ENCODE measurements around the gene TCF15. TPM values are rescaled to one million over a fixed set of nuclear protein-coding genes. Genes with fewer than 3 reads are reported as not detected.
A peak's percentile ranks its signal among the peaks of the same experiment; 100 is the strongest.
"Not testable (repeated sequence)": the region's sequence is repeated elsewhere in the genome, so short reads cannot be mapped to it uniquely, and the experiment has no call there.

Gene TCF15
- total RNA-seq, 5 donors from 2014 or later (not counting 1 experiment from before 2014, with no cell fraction given): not detected

DNA sequence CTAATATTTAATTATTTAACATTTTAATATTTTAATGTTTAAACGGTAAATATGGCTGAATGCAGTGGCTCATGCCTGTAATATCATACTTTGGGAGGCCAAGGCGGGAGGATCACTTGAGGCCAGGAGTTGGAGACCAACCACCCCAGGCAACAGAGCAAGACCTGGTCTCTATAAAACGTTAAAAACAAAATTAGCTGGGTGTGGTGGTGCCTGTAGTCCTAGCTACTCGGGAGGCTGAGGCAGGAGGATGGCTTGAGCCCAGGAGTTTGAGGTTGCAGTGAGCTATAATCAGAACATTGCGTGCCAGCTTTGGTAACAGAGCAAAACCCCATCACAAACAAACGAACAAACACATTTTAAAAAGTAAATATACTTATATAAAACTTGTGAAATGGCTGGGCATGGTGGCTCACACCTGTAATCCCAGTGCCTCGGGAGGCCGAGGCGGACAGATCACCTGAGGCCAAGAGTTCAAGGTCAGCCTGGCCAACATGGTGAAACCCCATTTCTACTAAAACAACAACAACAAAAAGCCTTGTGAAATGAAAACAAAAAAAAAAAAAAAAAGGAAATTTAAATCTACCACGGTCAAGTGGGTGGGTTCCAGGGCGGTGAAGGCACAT, 34.7 kb upstream of the TCF15 start:
- ChIA-PET CTCF (interaction anchor here in 1 of 2 donors (1.4 kb wide), 1 partner anchor 102 kb away, joined by 6 read pairs; the partner anchor contains the start of gene CSNK2A1), POLR2A (no interaction called here)
- DNase-seq (no peak), ATAC-seq (replicated peaks in 1 of 4) (no peak)
- 78% methylated on average over 3 of the region's 11 CpGs for WGBS (ENCODE audit: insufficient coverage)
- Mint-ChIP-seq H3K4me3 (no peak overlapping the region), H3K9me3 (no peaks in the 10 kb centered on the region), H3K27ac (no peak overlapping the region), H3K36me3 (peaks cover 15% of the 10 kb centered on the region), H3K4me1 (peaks cover 0 to 18% (median 14%) of the 10 kb centered on the region in 3 donors), H3K27me3 (peaks cover 18 to 23% of the 10 kb centered on the region in 2 donors)
- no peak overlapping the region for H3K27ac ChIP-seq (ENCODE audit: low read length)
- H3K27me3 ChIP-seq (replicated peaks in 1 of 2; ENCODE audit: control insufficient read depth in 2 of 2, extremely low read depth in 1 of 2, insufficient read depth in 2 of 2, low read length in 1 of 2): peaks cover 0 to 22% of the 10 kb centered on the region in 2 experiments
- H3K4me3 ChIP-seq (ENCODE audit: control insufficient read depth in 1 of 2, extremely low read depth in 1 of 2, low read length in 1 of 2): no peak overlapping the region
- H3K36me3 ChIP-seq (ENCODE audit: control insufficient read depth in 2 of 2, extremely low read depth in 1 of 2, insufficient read depth in 1 of 2, low read length in 1 of 2): peaks cover 0 to 4% of the 10 kb centered on the region in 2 donors
- no peaks in the 10 kb centered on the region for H3K9me3 ChIP-seq
- H3K4me1 ChIP-seq (ENCODE audit: control insufficient read depth in 1 of 2, extremely low read depth in 1 of 2, insufficient read depth in 2 of 2, low read length in 2 of 2): peaks cover 0 to 15% of the 10 kb centered on the region in 2 experiments

- DNase-seq: no peak
- Mint-ChIP-seq H3K4me3 (peak overlapping the region in 2 of 3 donors; percentile 31 to 51), H3K9me3 (no peaks in the 10 kb centered on the region), H3K27ac (peak overlapping the region in 1 of 2 donors; percentile 8), H3K36me3 (no peaks in the 10 kb centered on the region), H3K4me1 (peaks cover 0 to 18% (median 14%) of the 10 kb centered on the region in 3 donors), H3K27me3 (peaks cover 18 to 23% of the 10 kb centered on the region in 2 donors)
- Histone ChIP-seq H3K4me3 (ENCODE audit: control insufficient read depth in 1 of 2, extremely low read depth in 1 of 2, low read length in 1 of 2) (no peak overlapping the region), H3K9me3 (no peaks in the 10 kb centered on the region), H3K4me1 (ENCODE audit: control insufficient read depth in 1 of 2, extremely low read depth in 1 of 2, insufficient read depth in 2 of 2, low read length in 2 of 2) (peaks cover 0 to 15% of the 10 kb centered on the region in 2 experiments), H3K27me3 (replicated peaks in 1 of 2; ENCODE audit: control insufficient read depth in 2 of 2, extremely low read depth in 1 of 2, insufficient read depth in 2 of 2, low read length in 1 of 2) (peaks cover 0 to 22% of the 10 kb centered on the region in 2 experiments), H3K27ac (ENCODE audit: low read length) (no peak overlapping the region), H3K36me3 (ENCODE audit: control insufficient read depth in 2 of 2, extremely low read depth in 1 of 2, insufficient read depth in 1 of 2, low read length in 1 of 2) (no peaks in the 10 kb centered on the region)
- ChIA-PET POLR2A (no interaction called here), CTCF (no interaction called here)
- no peak for ATAC-seq (replicated peaks in 1 of 4)
- WGBS (ENCODE audit: insufficient coverage): 16% methylated on average over 49 of the region's 57 CpGs
Observed at GRCh38 chr20:642398-643174, 32.5 kb upstream of the TCF15 start.

- not testable (repeated sequence) for ATAC-seq (replicated peaks in 1 of 4); H3K27ac ChIP-seq (ENCODE audit: low read length)
Observed at GRCh38 chr20:642013-642397, 31.9 kb upstream of the TCF15 start.

GRCh38 chr20:641516-641875, 31.4 kb upstream of the TCF15 start:
- peak overlapping the region; percentile 28 to 54 (median 29) for H3K4me3 Mint-ChIP-seq
- H3K27ac Mint-ChIP-seq: no peak overlapping the region

More at GRCh38 chr20:642013-642397, 31.9 kb upstream of the TCF15 start:
- DNase-seq; H3K4me3 Mint-ChIP-seq; H3K36me3 Mint-ChIP-seq; H3K4me3 ChIP-seq (ENCODE audit: control insufficient read depth in 1 of 2, extremely low read depth in 1 of 2, low read length in 1 of 2); H3K36me3 ChIP-seq (ENCODE audit: control insufficient read depth in 2 of 2, extremely low read depth in 1 of 2, insufficient read depth in 1 of 2, low read length in 1 of 2); H3K9me3 ChIP-seq; POLR2A ChIA-PET; CTCF ChIA-PET; H3K9me3 Mint-ChIP-seq; H3K27ac Mint-ChIP-seq: not testable (repeated sequence)
- peaks cover 18 to 23% of the 10 kb centered on the region in 2 donors for H3K27me3 Mint-ChIP-seq
- H3K4me1 Mint-ChIP-seq: peaks cover 0 to 18% (median 14%) of the 10 kb centered on the region in 3 donors
- Histone ChIP-seq H3K27me3 (replicated peaks in 1 of 2; ENCODE audit: control insufficient read depth in 2 of 2, extremely low read depth in 1 of 2, insufficient read depth in 2 of 2, low read length in 1 of 2) (peaks cover 0 to 22% of the 10 kb centered on the region in 2 experiments), H3K4me1 (ENCODE audit: control insufficient read depth in 1 of 2, extremely low read depth in 1 of 2, insufficient read depth in 2 of 2, low read length in 2 of 2) (peaks cover 0 to 15% of the 10 kb centered on the region in 2 experiments)
- WGBS (ENCODE audit: insufficient coverage): no CpG with 5 or more reads among the region's 13 CpGs

GRCh38 chr20:640674-641515, 30.8 kb upstream of the TCF15 start:
- Histone ChIP-seq H3K4me3 (ENCODE audit: control insufficient read depth in 1 of 2, extremely low read depth in 1 of 2, low read length in 1 of 2) (no peak overlapping the region), H3K9me3 (no peaks in the 10 kb centered on the region), H3K27ac (ENCODE audit: low read length) (no peak overlapping the region), H3K36me3 (ENCODE audit: control insufficient read depth in 2 of 2, extremely low read depth in 1 of 2, insufficient read depth in 1 of 2, low read length in 1 of 2) (no peaks in the 10 kb centered on the region), H3K27me3 (replicated peaks in 1 of 2; ENCODE audit: control insufficient read depth in 2 of 2, extremely low read depth in 1 of 2, insufficient read depth in 2 of 2, low read length in 1 of 2) (peaks cover 0 to 22% of the 10 kb centered on the region in 2 experiments), H3K4me1 (ENCODE audit: control insufficient read depth in 1 of 2, extremely low read depth in 1 of 2, insufficient read depth in 2 of 2, low read length in 2 of 2) (peaks cover 0 to 15% of the 10 kb centered on the region in 2 experiments)
- WGBS (ENCODE audit: insufficient coverage): 75% methylated on average over 4 of the region's 11 CpGs
- H3K4me1 Mint-ChIP-seq: peaks cover 0 to 18% (median 14%) of the 10 kb centered on the region in 3 donors
- no peaks in the 10 kb centered on the region for H3K36me3 Mint-ChIP-seq
- H3K27ac Mint-ChIP-seq: no peak overlapping the region
- no peak for DNase-seq
- H3K9me3 Mint-ChIP-seq: no peaks in the 10 kb centered on the region
- H3K4me3 Mint-ChIP-seq: peak overlapping the region in 1 of 3 donors; percentile 54
- no peak for ATAC-seq (replicated peaks in 1 of 4)
- ChIA-PET POLR2A (no interaction called here), CTCF (no interaction called here)
- H3K27me3 Mint-ChIP-seq: peaks cover 20 to 26% of the 10 kb centered on the region in 2 donors

More at GRCh38 chr20:641516-641875, 31.4 kb upstream of the TCF15 start:
- no peak overlapping the region for H3K27ac ChIP-seq (ENCODE audit: low read length)
- peaks cover 0 to 22% of the 10 kb centered on the region in 2 experiments for H3K27me3 ChIP-seq (replicated peaks in 1 of 2; ENCODE audit: control insufficient read depth in 2 of 2, extremely low read depth in 1 of 2, insufficient read depth in 2 of 2, low read length in 1 of 2)
- Mint-ChIP-seq H3K27me3 (peaks cover 18 to 23% of the 10 kb centered on the region in 2 donors), H3K36me3 (no peaks in the 10 kb centered on the region), H3K9me3 (no peaks in the 10 kb centered on the region), H3K4me1 (peaks cover 0 to 18% (median 14%) of the 10 kb centered on the region in 3 donors)
- WGBS (ENCODE audit: insufficient coverage): 86% methylated on average over 7 of the region's 12 CpGs
- no peak for DNase-seq
- H3K4me3 ChIP-seq (ENCODE audit: control insufficient read depth in 1 of 2, extremely low read depth in 1 of 2, low read length in 1 of 2): no peak overlapping the region
- peaks cover 0 to 15% of the 10 kb centered on the region in 2 experiments for H3K4me1 ChIP-seq (ENCODE audit: control insufficient read depth in 1 of 2, extremely low read depth in 1 of 2, insufficient read depth in 2 of 2, low read length in 2 of 2)
- no peaks in the 10 kb centered on the region for H3K36me3 ChIP-seq (ENCODE audit: control insufficient read depth in 2 of 2, extremely low read depth in 1 of 2, insufficient read depth in 1 of 2, low read length in 1 of 2)
- ATAC-seq (replicated peaks in 1 of 4): no peak
- POLR2A ChIA-PET: no interaction called here
- H3K9me3 ChIP-seq: no peaks in the 10 kb centered on the region
- CTCF ChIA-PET: no interaction called here

GRCh38 chr20:638579-638978, 28.5 kb upstream of the TCF15 start:
- Histone ChIP-seq H3K27ac (ENCODE audit: low read length) (no peak overlapping the region), H3K4me3 (ENCODE audit: control insufficient read depth in 1 of 2, extremely low read depth in 1 of 2, low read length in 1 of 2) (no peak overlapping the region), H3K9me3 (no peaks in the 10 kb centered on the region), H3K4me1 (ENCODE audit: control insufficient read depth in 1 of 2, extremely low read depth in 1 of 2, insufficient read depth in 2 of 2, low read length in 2 of 2) (peaks cover 0 to 7% of the 10 kb centered on the region in 2 experiments), H3K36me3 (ENCODE audit: control insufficient read depth in 2 of 2, extremely low read depth in 1 of 2, insufficient read depth in 1 of 2, low read length in 1 of 2) (no peaks in the 10 kb centered on the region), H3K27me3 (replicated peaks in 1 of 2; ENCODE audit: control insufficient read depth in 2 of 2, extremely low read depth in 1 of 2, insufficient read depth in 2 of 2, low read length in 1 of 2) (peaks cover 0 to 26% of the 10 kb centered on the region in 2 experiments)
- Mint-ChIP-seq H3K4me1 (peaks cover 0 to 13% (median 9%) of the 10 kb centered on the region in 3 donors), H3K27me3 (peaks cover 16 to 25% of the 10 kb centered on the region in 2 donors), H3K36me3 (no peaks in the 10 kb centered on the region), H3K27ac (no peak overlapping the region), H3K4me3 (no peak overlapping the region), H3K9me3 (no peaks in the 10 kb centered on the region)
- no peak for DNase-seq
- ChIA-PET CTCF (interaction anchor here in 1 of 2 donors (0.6 kb wide), 1 partner anchor 69 kb away, joined by 3 read pairs; no protein-coding TSS in a partner anchor), POLR2A (no interaction called here)
- 83% methylated on average over 1 of the region's 1 CpG for WGBS (ENCODE audit: insufficient coverage)
- no peak for ATAC-seq (replicated peaks in 1 of 4)
